GM19463 (cell line): ENCODE measurements around the gene HSP90AA1.

Experiments used
- ATAC-seq: cut with Tn5 transposase; IDR thresholded peaks from one replicate; pipeline ENCODE4 v1.9.1; 2021; ENCODE audit warnings: mild to moderate bottlenecking, moderate library complexity; ENCODE audit not compliant: unreplicated experiment

HSP90AA1 gene

GRCh38 chr14:102044566-102044965, 42.3 kb downstream of the HSP90AA1 start:
- no peak for ATAC-seq

GRCh38 chr14:102043251-102044025, 43.4 kb downstream of the HSP90AA1 start:
- no peak for ATAC-seq

GRCh38 chr14:102042699-102043098, 44.1 kb downstream of the HSP90AA1 start:
- ATAC-seq, result no peak

GRCh38 chr14:102040153-102040552, 46.7 kb downstream of the HSP90AA1 start:
- ATAC-seq, result no peak

GRCh38 chr14:102039157-102039556, 47.7 kb downstream of the HSP90AA1 start:
- no peak for ATAC-seq

GRCh38 chr14:102037686-102038085, 49.2 kb downstream of the HSP90AA1 start:
- ATAC-seq, result no peak

GRCh38 chr14:102035914-102036313, 50.9 kb downstream of the HSP90AA1 start:
- ATAC-seq, result no peak

- ATAC-seq, result no peak
Observed at GRCh38 chr14:102034301-102034700, 52.5 kb downstream of the HSP90AA1 start.

- ATAC-seq, result no peak
Observed at GRCh38 chr14:102033241-102033640, 53.6 kb downstream of the HSP90AA1 start.
